ENCODE results near the gene DNAH11.

The DNAH11 gene

DNA sequence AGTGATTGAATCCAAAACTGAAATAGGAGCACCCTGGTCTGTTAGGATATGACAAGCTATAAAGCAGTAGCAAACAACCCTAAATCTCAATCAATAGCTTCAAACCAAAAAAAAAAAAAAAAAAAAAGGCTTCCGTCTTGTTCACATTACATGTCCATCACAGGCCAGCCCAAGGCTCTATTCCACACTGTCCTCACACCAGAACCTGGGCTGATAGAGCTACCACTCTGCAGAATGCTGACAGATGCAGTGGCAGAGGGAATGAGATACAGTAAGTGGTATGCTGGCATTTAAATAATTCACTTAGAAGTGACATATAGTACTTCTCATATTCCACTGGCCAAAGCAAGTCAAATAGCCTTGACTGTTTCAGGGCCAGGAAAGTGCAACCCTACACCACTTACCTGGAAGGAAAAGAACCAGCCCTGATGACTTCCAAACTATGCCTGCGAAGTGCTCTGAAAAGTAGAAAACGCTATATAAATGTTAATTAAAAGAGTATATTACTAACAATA, 397.1 kb downstream of the DNAH11 start:
- no peak for DNase-seq

DNA sequence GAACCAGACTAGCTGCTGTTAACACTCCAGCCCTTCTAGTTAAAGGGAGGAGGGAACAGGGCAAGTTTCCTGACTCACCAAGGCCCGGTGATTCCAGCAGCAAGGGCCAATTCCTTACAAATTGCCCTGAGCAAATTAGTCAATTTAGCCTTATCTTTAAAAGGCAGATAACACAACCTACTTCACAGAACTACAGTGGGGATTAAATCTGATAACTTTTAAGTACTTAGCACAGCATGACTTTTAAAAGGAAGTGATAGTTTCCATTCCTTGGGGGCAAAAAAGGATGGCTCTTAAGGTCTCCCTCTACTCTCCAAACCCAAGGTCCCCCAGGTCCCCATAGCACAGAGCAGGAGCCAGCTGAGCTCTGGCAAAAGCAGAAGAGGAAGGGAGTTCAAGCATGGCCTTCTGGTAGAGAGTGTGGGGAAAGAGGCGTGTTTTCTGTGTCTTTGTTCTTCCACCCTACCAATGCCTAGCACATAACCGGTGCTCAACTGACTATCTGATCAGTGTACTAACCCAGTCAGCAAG, 398.8 kb downstream of the DNAH11 start:
- no peak for DNase-seq

DNA sequence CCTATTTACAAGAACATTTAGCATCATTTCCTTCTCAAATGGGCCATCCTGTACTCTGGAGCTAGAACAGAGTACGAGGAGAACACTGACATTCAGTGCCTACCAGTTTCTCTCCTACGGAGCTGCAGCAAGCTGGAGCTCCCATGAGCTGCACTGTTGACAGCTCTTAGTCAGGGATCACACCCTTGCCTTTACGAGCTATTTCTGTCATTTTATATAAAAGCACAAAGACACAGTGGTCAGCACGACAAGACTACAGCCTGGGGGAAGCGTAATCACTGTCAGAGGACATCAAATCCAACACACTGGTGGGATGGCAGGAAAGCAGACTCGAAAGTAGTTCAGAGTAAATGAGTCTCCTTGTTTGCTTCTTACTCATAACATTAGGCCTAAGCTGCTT, 400.1 kb downstream of the DNAH11 start:
- no peak for DNase-seq

GRCh38 chr7:21943436-21943835, 400.6 kb downstream of the DNAH11 start:
- DNase-seq = no peak

GRCh38 chr7:21944616-21945453, 402.0 kb downstream of the DNAH11 start:
- DNase-seq = peak; percentile 4

GRCh38 chr7:21945454-21946221, 402.8 kb downstream of the DNAH11 start, which contains the start of gene CDCA7L:
Gene CDCA7L (minus strand): TSS chr7:21945899. CDS start chr7:21945804, 95 bp downstream.
- DNase-seq = peak; percentile 30

DNA sequence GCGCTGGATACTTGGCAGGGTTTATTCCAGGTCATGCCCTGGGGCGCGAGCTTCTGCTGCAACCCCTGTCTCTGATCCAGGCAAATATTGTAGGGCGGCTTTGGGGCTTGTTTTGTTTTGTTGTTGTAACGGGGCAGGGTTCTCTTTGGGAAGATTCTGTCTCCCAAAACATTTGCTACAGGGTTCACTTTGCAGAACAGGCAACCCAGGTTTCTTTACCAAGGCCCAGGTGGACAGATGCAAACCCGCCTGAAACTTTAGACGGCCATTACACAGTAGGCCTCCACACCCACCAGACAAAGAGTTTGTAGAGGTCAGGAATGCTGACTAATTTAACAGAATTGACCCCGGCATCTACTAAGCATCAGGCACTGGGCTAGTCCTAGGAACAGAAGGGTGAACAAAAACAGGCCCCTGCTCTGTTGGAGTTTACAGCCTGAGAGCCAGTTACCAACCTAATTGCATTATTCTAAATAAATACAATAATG, 403.4 kb downstream of the DNAH11 start:
- no peak for DNase-seq

GRCh38 chr7:21947056-21947455, 404.2 kb downstream of the DNAH11 start:
- no peak for DNase-seq

GRCh38 chr7:21947946-21948345, 405.1 kb downstream of the DNAH11 start:
- DNase-seq = no peak

DNA sequence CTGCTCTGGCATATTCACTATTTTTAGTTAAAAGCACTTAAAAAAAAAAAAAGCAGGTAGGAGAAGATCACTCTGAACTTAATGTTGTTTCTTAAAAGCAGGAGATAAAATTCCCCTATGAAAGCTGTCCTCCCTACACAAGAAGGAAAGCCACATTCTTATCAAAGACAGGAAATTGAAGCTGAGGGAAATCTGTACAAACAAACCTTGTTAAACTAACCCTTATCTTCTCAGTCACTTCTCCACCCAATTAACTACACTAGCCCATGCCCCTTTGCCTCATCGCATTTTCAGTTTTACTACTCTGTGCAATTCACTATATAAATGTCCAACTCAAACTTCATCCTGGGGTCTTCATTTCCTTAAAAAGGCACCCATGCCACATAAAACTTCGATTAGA, 405.5 kb downstream of the DNAH11 start:
- no peak for DNase-seq

DNA sequence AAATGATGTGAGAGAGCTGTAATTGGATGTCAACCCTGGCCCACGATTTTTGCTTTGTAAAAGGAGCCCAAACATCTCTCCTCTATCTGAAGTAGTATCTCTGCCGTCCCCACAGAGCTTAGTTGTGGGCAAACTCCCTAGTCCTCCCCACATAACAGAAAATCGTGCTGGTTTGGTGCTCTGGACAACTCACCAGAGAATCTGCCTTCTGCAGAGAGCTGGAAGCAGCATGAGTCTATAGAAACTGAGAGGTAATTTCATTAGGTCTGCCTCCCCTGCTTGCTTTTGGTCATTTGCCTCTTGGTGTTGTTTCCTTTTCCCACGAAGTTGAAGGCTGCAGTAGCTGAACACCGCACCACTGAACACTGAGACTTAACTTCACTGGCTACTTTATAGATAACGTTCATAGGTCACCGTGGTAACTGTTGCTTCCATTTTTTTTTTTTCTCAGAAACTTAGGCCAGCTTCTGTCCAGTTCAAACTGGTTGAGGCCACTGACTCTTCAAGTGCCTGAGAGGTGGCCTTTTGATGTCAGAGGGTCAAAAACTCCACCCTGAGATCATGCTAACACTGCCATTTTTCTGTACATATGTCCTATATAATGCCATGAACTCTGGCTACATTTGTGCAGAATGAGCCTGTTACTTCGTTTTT, 406.2 kb downstream of the DNAH11 start:
- no peak for DNase-seq

Measured in effector CD8-positive, alpha-beta T cell (primary cell).